AG09309 (cell line): ENCODE data around the gene CENPO.

Experiments used
- DNase-seq: peaks from one replicate; pipeline ENCODE4 v3.0.0-alpha.2; 2010; ENCODE audit warnings: low read depth
- H3K4me3 ChIP-seq: 2 replicates; pipeline ENCODE4 v1.5.1; 2011; ENCODE audit warnings: mild to moderate bottlenecking, low read depth, low read length, moderate library complexity; ENCODE audit not compliant: control insufficient read depth
- TF ChIP-seq, protein P1 (sequence below): IDR thresholded peaks from 2 replicates; pipeline ENCODE4 v1.5.1; 2011; ENCODE audit warnings: mild to moderate bottlenecking, low read depth, low read length, inconsistent platforms; ENCODE audit not compliant: insufficient read depth, control insufficient read depth; ENCODE audit errors: missing control alignments

CENPO gene

GRCh38 chr2:24863641-24864040, 70.4 kb downstream of the CENPO start:
- H3K4me3 ChIP-seq, result no peak overlapping the region
- TF ChIP-seq, protein P1, sequence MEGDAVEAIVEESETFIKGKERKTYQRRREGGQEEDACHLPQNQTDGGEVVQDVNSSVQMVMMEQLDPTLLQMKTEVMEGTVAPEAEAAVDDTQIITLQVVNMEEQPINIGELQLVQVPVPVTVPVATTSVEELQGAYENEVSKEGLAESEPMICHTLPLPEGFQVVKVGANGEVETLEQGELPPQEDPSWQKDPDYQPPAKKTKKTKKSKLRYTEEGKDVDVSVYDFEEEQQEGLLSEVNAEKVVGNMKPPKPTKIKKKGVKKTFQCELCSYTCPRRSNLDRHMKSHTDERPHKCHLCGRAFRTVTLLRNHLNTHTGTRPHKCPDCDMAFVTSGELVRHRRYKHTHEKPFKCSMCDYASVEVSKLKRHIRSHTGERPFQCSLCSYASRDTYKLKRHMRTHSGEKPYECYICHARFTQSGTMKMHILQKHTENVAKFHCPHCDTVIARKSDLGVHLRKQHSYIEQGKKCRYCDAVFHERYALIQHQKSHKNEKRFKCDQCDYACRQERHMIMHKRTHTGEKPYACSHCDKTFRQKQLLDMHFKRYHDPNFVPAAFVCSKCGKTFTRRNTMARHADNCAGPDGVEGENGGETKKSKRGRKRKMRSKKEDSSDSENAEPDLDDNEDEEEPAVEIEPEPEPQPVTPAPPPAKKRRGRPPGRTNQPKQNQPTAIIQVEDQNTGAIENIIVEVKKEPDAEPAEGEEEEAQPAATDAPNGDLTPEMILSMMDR, result peak; percentile 18
- DNase-seq, result no peak

DNA sequence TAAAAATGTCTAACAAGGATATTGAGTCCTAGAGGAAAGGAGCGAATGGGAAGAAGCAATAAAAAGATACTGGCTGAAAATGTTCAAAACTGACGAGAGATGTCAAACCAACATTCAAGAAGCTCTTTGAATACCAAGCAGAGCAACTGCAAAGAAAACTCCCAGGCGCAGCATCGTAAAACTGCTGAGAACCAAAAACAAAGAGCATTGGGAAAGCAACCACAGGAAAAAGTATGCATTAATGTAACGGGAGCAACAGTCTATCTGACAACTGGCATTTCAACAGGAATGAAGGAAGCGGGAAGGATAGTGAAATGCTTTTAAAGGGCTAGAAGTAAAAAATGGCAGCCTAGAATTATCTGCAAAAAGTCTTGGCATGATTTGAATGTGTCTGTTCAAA, 73.7 kb downstream of the CENPO start:
- TF ChIP-seq, protein P1, result no peak
- H3K4me3 ChIP-seq, result no peak overlapping the region
- no peak for DNase-seq

DNA sequence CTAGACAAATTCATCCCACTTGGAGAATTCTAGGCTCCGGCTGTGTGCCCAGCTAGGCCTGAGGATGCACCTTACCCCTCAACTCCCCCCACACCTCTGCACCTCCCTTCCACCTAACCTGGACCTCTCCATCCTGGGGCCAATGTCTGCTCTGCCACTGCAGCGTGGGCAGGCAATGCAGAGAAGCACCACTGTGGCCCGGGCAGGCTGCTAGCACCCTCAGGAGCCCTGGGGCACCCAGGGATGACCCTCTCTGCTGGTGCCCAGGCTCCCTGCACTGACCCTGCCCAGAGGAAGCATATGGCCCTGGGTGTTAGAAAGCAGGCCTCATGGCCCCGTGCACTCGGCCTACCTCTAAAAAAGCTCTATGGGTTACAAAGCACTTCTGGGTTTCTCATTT, 77.2 kb downstream of the CENPO start:
- no peak overlapping the region for H3K4me3 ChIP-seq
- TF ChIP-seq, protein P1, result no peak
- DNase-seq, result no peak

GRCh38 chr2:24870891-24871705, 77.9 kb downstream of the CENPO start:
- TF ChIP-seq, protein P1, result no peak
- DNase-seq, result no peak
- H3K4me3 ChIP-seq, result no peak overlapping the region

DNA sequence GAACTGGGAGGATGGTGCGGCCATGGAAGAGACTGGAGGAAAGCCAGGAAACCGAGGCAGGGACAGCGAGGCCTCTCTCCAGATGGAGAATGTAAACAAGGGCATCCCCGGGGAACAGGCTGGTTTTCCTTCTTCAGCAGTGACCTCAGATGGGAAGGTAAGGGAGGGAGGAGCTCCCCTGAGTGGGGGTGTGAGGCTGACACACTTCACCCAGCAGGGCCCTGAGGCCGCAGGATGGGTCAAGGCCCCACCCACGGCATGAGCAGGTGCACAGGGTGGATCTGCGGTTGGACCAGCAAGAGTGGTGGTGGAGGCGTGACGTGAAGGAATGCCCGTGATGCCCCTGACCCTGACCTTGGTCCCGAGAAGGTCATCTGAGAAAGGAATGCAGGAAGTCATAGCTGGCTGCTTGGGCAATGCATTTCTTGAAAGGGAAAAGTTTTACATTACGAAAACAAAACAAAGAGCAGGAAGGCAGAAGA, 78.7 kb downstream of the CENPO start:
- H3K4me3 ChIP-seq, result no peak overlapping the region
- TF ChIP-seq, protein P1, result no peak

More for the DNA sequence above, 78.7 kb downstream of the CENPO start:
- DNase-seq, result no peak
